Ovary (tissue), 3 donors: ENCODE results near the gene ABCC11.

Experiments used
- CTCF ChIP-seq, 3 donors: fragments of 450-650 bp in 2 of 3; fragments of 200-600 bp in 1 of 3; IDR thresholded peaks; one replicate each; pipeline versions ENCODE4 v1.5.1 to v1.8.0; 2016 to 2022; ENCODE audit warnings: antibody characterized with exemption in 3 of 3, mild to moderate bottlenecking in 1 of 3
- EP300 ChIP-seq: sonication (generic); formaldehyde crosslinking; IDR thresholded peaks from one replicate; pipeline ENCODE4 v1.6.1; 2017; ENCODE audit warnings: antibody characterized with exemption
- POLR2A ChIP-seq: fragments of 450-650 bp; IDR thresholded peaks from one replicate; pipeline ENCODE4 v1.6.1; 2017; ENCODE audit warnings: antibody characterized with exemption, mild to moderate bottlenecking, moderate library complexity
- donor health status: DM: no; HTN: no; CAD: no.

DNA sequence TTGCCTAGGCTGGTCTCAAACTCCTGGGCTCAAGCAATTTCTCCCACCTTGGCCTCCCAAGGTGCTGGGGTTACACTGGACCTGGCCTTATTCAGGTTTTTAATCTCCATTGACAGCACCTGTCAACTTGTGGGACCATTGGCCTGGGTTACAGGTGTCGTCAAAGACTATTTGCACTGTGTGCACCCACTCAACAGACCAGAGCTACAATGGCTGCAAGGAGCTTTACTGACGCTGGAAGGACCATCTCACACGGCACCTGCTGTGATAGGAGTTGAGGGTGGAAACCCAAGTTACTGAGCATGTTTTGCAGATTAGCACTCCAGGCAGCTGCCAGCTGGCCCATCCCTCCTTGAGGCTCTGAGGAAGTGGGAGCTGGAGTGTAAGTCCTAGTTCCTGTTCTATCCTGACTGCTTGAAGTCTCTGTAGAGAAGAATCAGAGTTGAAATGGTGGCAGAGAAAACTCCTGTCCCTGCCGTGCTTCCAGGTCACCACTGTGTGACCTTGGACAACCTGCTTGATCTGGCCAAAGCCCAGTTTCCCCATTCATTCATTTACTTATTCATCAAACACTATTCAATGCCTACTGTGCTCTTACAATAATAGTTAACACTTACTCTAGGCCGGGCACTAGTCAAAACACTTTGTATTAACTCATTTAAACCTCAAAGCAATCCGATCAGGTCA, 45.7 kb downstream of the ABCC11 start:
- no peak for TF ChIP-seq POLR2A
- no peak for TF ChIP-seq CTCF (IDR thresholded peaks at IDR 0.05)
- no peak for TF ChIP-seq EP300
